Neural cell (in vitro differentiated cells): ENCODE data around the gene MYOG. TPM values are rescaled to one million over a fixed set of nuclear protein-coding genes. Genes with fewer than 3 reads are reported as not detected.

Experiments used
- H2AFZ ChIP-seq: fragments of 200-600, 300-800 bp; sonication (generic), shearing (Covaris generic); 2 replicates; pipeline ENCODE4 v1.6.0; 2014; ENCODE audit warnings: low read depth, mild to moderate bottlenecking, antibody characterized with exemption, low read length, moderate library complexity
- H3F3A ChIP-seq: fragments of 200-600 bp; shearing (Covaris generic); 2 replicates; pipeline ENCODE4 v1.6.1; 2016; ENCODE audit warnings: mild to moderate bottlenecking, moderate library complexity, mixed read lengths, antibody characterized with exemption, low read length; ENCODE audit not compliant: insufficient read depth, poor library complexity, severe bottlenecking
- H3K27ac ChIP-seq: fragments of 200-600, 300-800 bp; sonication (generic), shearing (Covaris generic); 2 replicates; pipeline ENCODE4 v1.5.1; 2014; ENCODE audit warnings: mild to moderate bottlenecking, low read length, moderate library complexity
- H3K27me3 ChIP-seq: fragments of 300-800, 200-600 bp; sonication (generic), shearing (Covaris generic); 2 replicates; pipeline ENCODE4 v1.6.0; 2014; ENCODE audit warnings: mild to moderate bottlenecking, low read depth, low read length, moderate library complexity; ENCODE audit not compliant: insufficient read depth
- H3K36me3 ChIP-seq: fragments of 300-800, 200-600 bp; sonication (generic), shearing (Covaris generic); 2 replicates; pipeline ENCODE4 v1.5.1; 2014; ENCODE audit warnings: mild to moderate bottlenecking, antibody characterized with exemption, low read length, moderate library complexity; ENCODE audit not compliant: insufficient read depth
- H3K4me2 ChIP-seq: fragments of 300-800, 200-600 bp; sonication (generic), shearing (Covaris generic); 2 replicates; pipeline ENCODE4 v1.6.0; 2014; ENCODE audit warnings: mild to moderate bottlenecking, low read length
- H3K4me3 ChIP-seq: fragments of 300-800, 200-600 bp; sonication (generic), shearing (Covaris generic); 2 replicates; pipeline ENCODE4 v1.5.1; 2014; ENCODE audit warnings: mild to moderate bottlenecking, low read length, moderate library complexity
- H3K79me2 ChIP-seq: fragments of 200-600 bp; shearing (Covaris generic); replicated peaks from 2 replicates; pipeline ENCODE4 v1.6.0; 2014; ENCODE audit warnings: mild to moderate bottlenecking, low read length, moderate library complexity; ENCODE audit not compliant: insufficient read depth
- H3K9ac ChIP-seq: fragments of 300-800, 200-600 bp; sonication (generic), shearing (Covaris generic); 2 replicates; pipeline ENCODE4 v1.6.1; 2016; ENCODE audit warnings: mild to moderate bottlenecking, low read length, mixed read lengths
- H3K9me2 ChIP-seq: fragments of 200-600 bp; shearing (Covaris generic); 2 replicates; pipeline ENCODE4 v1.6.1; 2016; ENCODE audit warnings: mild to moderate bottlenecking, low read length, mixed read lengths; ENCODE audit not compliant: insufficient read depth
- H3K9me3 ChIP-seq: fragments of 200-600, 300-800 bp; sonication (generic), shearing (Covaris generic); 2 replicates; pipeline ENCODE4 v1.6.1; 2016; ENCODE audit warnings: mild to moderate bottlenecking, mixed run types, low read length, moderate library complexity, mixed read lengths
- H4K20me1 ChIP-seq: fragments of 200-600 bp; shearing (Covaris generic); 2 replicates; pipeline ENCODE4 v1.6.1; 2016; ENCODE audit warnings: mild to moderate bottlenecking, mixed run types; ENCODE audit not compliant: insufficient read depth
- CTCF ChIP-seq: fragments of 450-650 bp; IDR thresholded peaks from 2 replicates; pipeline ENCODE4 v1.5.1; 2014; ENCODE audit warnings: antibody characterized with exemption, mild to moderate bottlenecking, moderate library complexity; ENCODE audit not compliant: poor library complexity, severe bottlenecking
- EP300 ChIP-seq: fragments of 450-650 bp; conservative IDR thresholded peaks from 2 replicates; pipeline ENCODE4 v1.6.1; 2014; ENCODE audit warnings: antibody characterized with exemption, mild to moderate bottlenecking, moderate library complexity; ENCODE audit not compliant: poor library complexity, severe bottlenecking
- EZH2 ChIP-seq: fragments of 200-600, 300-800 bp; shearing (Covaris generic), sonication (generic); IDR thresholded peaks from 2 replicates; pipeline ENCODE4 v1.6.1; 2014; ENCODE audit warnings: antibody characterized with exemption, low read length, borderline replicate concordance, mild to moderate bottlenecking; ENCODE audit not compliant: insufficient read depth, poor library complexity, severe bottlenecking
- POLR2AphosphoS5 ChIP-seq: IDR thresholded peaks from 2 replicates; pipeline ENCODE4 v1.6.1; 2012
- RAD21 ChIP-seq: fragments of 450-650 bp; conservative IDR thresholded peaks from 2 replicates; pipeline ENCODE4 v1.6.1; 2014; ENCODE audit warnings: antibody characterized with exemption, mild to moderate bottlenecking, moderate library complexity
- REST ChIP-seq: IDR thresholded peaks from 2 replicates; pipeline ENCODE4 v1.6.1; 2012; ENCODE audit warnings: borderline replicate concordance
- SMC3 ChIP-seq: fragments of 450-650 bp; conservative IDR thresholded peaks from 2 replicates; pipeline ENCODE4 v1.6.1; 2014; ENCODE audit warnings: antibody characterized with exemption, mild to moderate bottlenecking, moderate library complexity; ENCODE audit not compliant: poor library complexity
- TAF1 ChIP-seq: IDR thresholded peaks from 2 replicates; pipeline ENCODE4 v1.6.1; 2012; ENCODE audit warnings: low read depth
- polyA plus RNA-seq: library from polyadenylated mRNA; depleted of rRNA; stranded (reverse); fragments of >200 nt; gene quantifications from 2 replicates; pipeline ENCODE4 v1.2.3, GENCODE V29; 2014

MYOG gene
- polyA plus RNA-seq, 1 donor from 2014 or later: not detected

- Histone ChIP-seq H2AFZ (no peak overlapping the region), H3K27me3 (peaks cover 41% of the 10 kb centered on the region), H3K9me2 (no peaks in the 10 kb centered on the region), H3K4me3 (peak overlapping the region; percentile 58), H3K4me2 (no peak overlapping the region), H4K20me1 (no peaks in the 10 kb centered on the region), H3K27ac (no peak overlapping the region), H3F3A (no peaks in the 10 kb centered on the region), H3K36me3 (no peaks in the 10 kb centered on the region), H3K79me2 (no peaks in the 10 kb centered on the region), H3K9me3 (no peaks in the 10 kb centered on the region), H3K9ac (no peak overlapping the region)
- TF ChIP-seq SMC3 (no peak), TAF1 (no peak), EZH2 (no peak), RAD21 (no peak), REST (no peak), POLR2AphosphoS5 (no peak), CTCF (no peak)
These were observed 9.7 kb downstream of the MYOG start for GRCh38 chr1:203076031-203076511.

- no peak overlapping the region for H3K4me2 ChIP-seq
- no peak overlapping the region for H2AFZ ChIP-seq
- peaks cover 41% of the 10 kb centered on the region for H3K27me3 ChIP-seq
These were observed 10.4 kb downstream of the MYOG start for GRCh38 chr1:203075236-203076030.

More at GRCh38 chr1:203075236-203076030, 10.4 kb downstream of the MYOG start:
- H3K9ac ChIP-seq: no peak overlapping the region
- no peaks in the 10 kb centered on the region for H3K79me2 ChIP-seq
- no peaks in the 10 kb centered on the region for H3K9me2 ChIP-seq
- H4K20me1 ChIP-seq: no peaks in the 10 kb centered on the region
- H3K27ac ChIP-seq: no peak overlapping the region
- peak overlapping the region; percentile 58 for H3K4me3 ChIP-seq
- H3K36me3 ChIP-seq: no peaks in the 10 kb centered on the region
- TF ChIP-seq RAD21 (no peak), TAF1 (no peak), EP300 (no peak), EZH2 (no peak), REST (no peak)
- H3F3A ChIP-seq: no peaks in the 10 kb centered on the region
- no peaks in the 10 kb centered on the region for H3K9me3 ChIP-seq
